ENCODE measurements around the gene SLIRP.

DNA sequence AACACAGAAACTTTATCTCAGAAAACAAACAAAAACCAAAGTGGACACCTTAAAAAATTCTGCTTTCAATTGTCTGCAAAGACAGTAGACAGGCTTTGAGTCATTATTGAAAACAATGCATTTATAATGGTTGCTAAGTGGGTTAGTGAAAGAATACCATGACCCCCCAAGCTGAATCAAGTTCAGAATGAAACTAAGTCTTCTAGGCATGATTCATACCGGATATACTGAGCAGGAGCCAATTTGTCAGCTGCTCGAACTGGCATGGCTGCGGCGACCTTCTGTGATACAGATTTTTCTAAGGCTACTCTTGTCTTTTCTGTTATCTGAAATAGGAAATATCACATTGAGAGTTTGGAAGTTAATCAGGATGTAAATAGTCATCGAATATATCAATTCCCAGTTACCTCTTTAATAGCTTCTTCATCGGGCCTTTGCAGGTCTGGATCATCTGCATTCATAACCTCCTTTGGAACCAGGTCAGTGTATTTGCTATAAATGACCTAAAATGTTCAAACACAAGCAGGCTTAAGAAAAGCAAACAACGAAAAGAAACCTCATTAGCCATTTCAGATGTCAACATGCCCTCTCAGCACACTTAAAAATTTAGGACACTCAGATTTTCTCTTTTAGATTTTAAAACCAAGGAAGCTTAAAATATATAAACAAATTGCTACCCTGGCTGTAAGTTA lies 30.8 kb downstream of the SLIRP start:
- TF ChIP-seq, protein P1, sequence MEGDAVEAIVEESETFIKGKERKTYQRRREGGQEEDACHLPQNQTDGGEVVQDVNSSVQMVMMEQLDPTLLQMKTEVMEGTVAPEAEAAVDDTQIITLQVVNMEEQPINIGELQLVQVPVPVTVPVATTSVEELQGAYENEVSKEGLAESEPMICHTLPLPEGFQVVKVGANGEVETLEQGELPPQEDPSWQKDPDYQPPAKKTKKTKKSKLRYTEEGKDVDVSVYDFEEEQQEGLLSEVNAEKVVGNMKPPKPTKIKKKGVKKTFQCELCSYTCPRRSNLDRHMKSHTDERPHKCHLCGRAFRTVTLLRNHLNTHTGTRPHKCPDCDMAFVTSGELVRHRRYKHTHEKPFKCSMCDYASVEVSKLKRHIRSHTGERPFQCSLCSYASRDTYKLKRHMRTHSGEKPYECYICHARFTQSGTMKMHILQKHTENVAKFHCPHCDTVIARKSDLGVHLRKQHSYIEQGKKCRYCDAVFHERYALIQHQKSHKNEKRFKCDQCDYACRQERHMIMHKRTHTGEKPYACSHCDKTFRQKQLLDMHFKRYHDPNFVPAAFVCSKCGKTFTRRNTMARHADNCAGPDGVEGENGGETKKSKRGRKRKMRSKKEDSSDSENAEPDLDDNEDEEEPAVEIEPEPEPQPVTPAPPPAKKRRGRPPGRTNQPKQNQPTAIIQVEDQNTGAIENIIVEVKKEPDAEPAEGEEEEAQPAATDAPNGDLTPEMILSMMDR (IDR thresholded peaks at IDR 0.05) = no peak
- no peak for TF ChIP-seq POLR2A (IDR thresholded peaks at IDR 0.05)

Measured in adrenal gland (tissue), 5 donors.